ENCODE data around the gene FOXN3.
"Not testable (repeated sequence)": the region's sequence is repeated elsewhere in the genome, so short reads cannot be mapped to it uniquely, and the experiment has no call there.

FOXN3 gene

GRCh38 chr14:89254166-89254909, 162.7 kb downstream of the FOXN3 start:
- no peak for DNase-seq (ENCODE audit: extremely low spot score)
- POLR2A ChIA-PET = no interaction called here
- CTCF ChIA-PET = interaction anchor here (0.6 kb wide), 1 partner anchor 28 kb away, joined by 3 read pairs; no protein-coding TSS in a partner anchor
- TF ChIP-seq L3MBTL2 (conservative IDR thresholded peaks at IDR 0.05) (no peak), SP1 (IDR thresholded peaks at IDR 0.05) (no peak), BHLHE40 (IDR thresholded peaks at IDR 0.05; ENCODE audit: borderline replicate concordance) (no peak), LEF1 (IDR thresholded peaks at IDR 0.05; ENCODE audit: borderline replicate concordance) (no peak), ARNT (IDR thresholded peaks at IDR 0.05) (no peak), FOXA1 (IDR thresholded peaks at IDR 0.05) (no peak), FOXK2 (IDR thresholded peaks at IDR 0.05) (no peak), PKNOX1 (IDR thresholded peaks at IDR 0.05) (no peak), HDGF (IDR thresholded peaks at IDR 0.05; ENCODE audit: borderline replicate concordance) (no peak), CTBP1 (IDR thresholded peaks at IDR 0.05; ENCODE audit: borderline replicate concordance) (no peak)

- DNase-seq (ENCODE audit: extremely low spot score) = no peak
Measured at GRCh38 chr14:89252887-89253532, 164.0 kb downstream of the FOXN3 start.

GRCh38 chr14:89251061-89251460, 166.0 kb downstream of the FOXN3 start:
- CTCF ChIA-PET = no interaction called here
- POLR2A ChIA-PET = no interaction called here
- DNase-seq (ENCODE audit: extremely low spot score) = no peak
- TF ChIP-seq FOXM1 (IDR thresholded peaks at IDR 0.05; ENCODE audit: borderline replicate concordance) = no peak
- no peak for TF ChIP-seq SUZ12 (IDR thresholded peaks at IDR 0.05)
- no peak for TF ChIP-seq PKNOX1 (IDR thresholded peaks at IDR 0.05)
- TF ChIP-seq FOXK2 (IDR thresholded peaks at IDR 0.05) = no peak
- TF ChIP-seq NFRKB (IDR thresholded peaks at IDR 0.05) = no peak

More at GRCh38 chr14:89252887-89253532, 164.0 kb downstream of the FOXN3 start:
- no peak for TF ChIP-seq CTBP1 (IDR thresholded peaks at IDR 0.05; ENCODE audit: borderline replicate concordance)
- ChIA-PET POLR2A (no interaction called here), CTCF (no interaction called here)

GRCh38 chr14:89250655-89250975, 166.4 kb downstream of the FOXN3 start:
- POLR2A ChIA-PET; DNase-seq (ENCODE audit: extremely low spot score); CTCF ChIA-PET: not testable (repeated sequence)

- CTCF ChIA-PET = no interaction called here
- TF ChIP-seq FOXM1 (IDR thresholded peaks at IDR 0.05; ENCODE audit: borderline replicate concordance) (no peak), ZNF384 (IDR thresholded peaks at IDR 0.05) (no peak), NFRKB (IDR thresholded peaks at IDR 0.05) (no peak), ELF4 (IDR thresholded peaks at IDR 0.05) (no peak), BHLHE40 (IDR thresholded peaks at IDR 0.05; ENCODE audit: borderline replicate concordance) (no peak), SUZ12 (IDR thresholded peaks at IDR 0.05) (no peak), SP1 (IDR thresholded peaks at IDR 0.05) (no peak), ARNT (IDR thresholded peaks at IDR 0.05) (no peak), FOXK2 (IDR thresholded peaks at IDR 0.05) (no peak), HDGF (IDR thresholded peaks at IDR 0.05; ENCODE audit: borderline replicate concordance) (no peak)
- POLR2A ChIA-PET = no interaction called here
- no peak for DNase-seq (ENCODE audit: extremely low spot score)
Measured at GRCh38 chr14:89249972-89250654, 166.9 kb downstream of the FOXN3 start.

GRCh38 chr14:89249065-89249695, 167.9 kb downstream of the FOXN3 start:
- ChIA-PET POLR2A (no interaction called here), CTCF (interaction anchor here (0.6 kb wide), 1 partner anchor 76 kb away, joined by 3 read pairs; no protein-coding TSS in a partner anchor)
- no peak for DNase-seq (ENCODE audit: extremely low spot score)
- no peak for TF ChIP-seq ARNT (IDR thresholded peaks at IDR 0.05)
- TF ChIP-seq HDGF (IDR thresholded peaks at IDR 0.05; ENCODE audit: borderline replicate concordance) = no peak
- no peak for TF ChIP-seq ELF4 (IDR thresholded peaks at IDR 0.05)
- TF ChIP-seq BHLHE40 (IDR thresholded peaks at IDR 0.05; ENCODE audit: borderline replicate concordance) = no peak

- no peak for DNase-seq (ENCODE audit: extremely low spot score)
- no peak for TF ChIP-seq CTBP1 (IDR thresholded peaks at IDR 0.05; ENCODE audit: borderline replicate concordance)
- no peak for TF ChIP-seq ARNT (IDR thresholded peaks at IDR 0.05)
- ChIA-PET POLR2A (no interaction called here), CTCF (interaction anchor here (0.6 kb wide), 1 partner anchor 77 kb away, joined by 3 read pairs; no protein-coding TSS in a partner anchor)
Measured at GRCh38 chr14:89248411-89249064, 168.5 kb downstream of the FOXN3 start.
